A673 (cell line): ENCODE results near the gene SMS.

Source experiments
- CTCF ChIP-seq: fragments of 300-800, 200-600 bp; sonication (generic); conservative IDR thresholded peaks from 2 replicates; pipeline ENCODE4 v1.5.1; 2017; ENCODE audit warnings: low read depth, mild to moderate bottlenecking, antibody characterized with exemption, low read length, moderate library complexity, mixed read lengths
- EZH2 ChIP-seq: fragments of 200-600 bp; sonication (generic); IDR thresholded peaks from 2 replicates; pipeline ENCODE4 v1.6.1; 2017; ENCODE audit warnings: borderline replicate concordance, low read depth, mild to moderate bottlenecking, mixed read lengths, antibody characterized with exemption, low read length; ENCODE audit not compliant: poor library complexity, severe bottlenecking

GRCh38 chrX:21963731-21964405, 23.4 kb downstream of the SMS start:
- TF ChIP-seq CTCF: no peak
- no peak for TF ChIP-seq EZH2
